HCT116 (cell line): ENCODE results near the gene RTP4. TPM values are rescaled to one million over a fixed set of nuclear protein-coding genes. Genes with fewer than 3 reads are reported as not detected.

Experiments
- ATAC-seq: fragments of 200-7000 bp; cut with Tn5 transposase; 2 replicates; pipeline ENCODE4 v1.9.1; 2020; ENCODE audit warnings: mild to moderate bottlenecking, moderate library complexity
- BruUV-seq: library from RNA; stranded (reverse); fragments of 400-500 nt; replicated peaks from 2 replicates; lab custom pipeline; 2021; lab: Mats Ljungman, UMichigan
- CTCF ChIA-PET: fragments of 300-600 bp; sonication (Branson Sonifier 250); formaldehyde crosslinking; loops from one replicate; lab custom pipeline; 2021; ENCODE audit warnings: antibody characterized with exemption; lab: Charles Lee
- POLR2A ChIA-PET: fragments of 300-600, 350-600 bp; sonication (Branson Sonifier 250); formaldehyde crosslinking; loops from one replicate; lab custom pipeline; 2021; ENCODE audit warnings: antibody characterized with exemption; lab: Charles Lee
- RAD21 ChIA-PET, 2 experiments: fragments of 300-600 bp; sonication (Branson Sonifier 250); formaldehyde crosslinking; loops; one replicate each; lab custom pipeline; 2023; ENCODE audit warnings: low total read pairs in 2 of 2; ENCODE audit not compliant: uncharacterized antibody in 2 of 2, unreplicated experiment in 2 of 2, low non-redundant PET in 1 of 2; lab: Charles Lee
- DNase-seq: peaks from one replicate; pipeline ENCODE4 v3.0.0-alpha.2; 2010; ENCODE audit warnings: low read depth, low spot score
- H2AFZ ChIP-seq: fragments of 200-600 bp; shearing (Covaris generic), sonication (generic); 2 replicates; pipeline ENCODE4 v1.6.1; 2017; ENCODE audit warnings: low read depth, mixed run types, mixed read lengths, antibody characterized with exemption, low read length; ENCODE audit not compliant: poor library complexity, severe bottlenecking
- H3K27ac ChIP-seq: 2 replicates; pipeline ENCODE4 v1.5.1; 2012; ENCODE audit warnings: low read depth, low read length
- H3K27me3 ChIP-seq: fragments of 200-600 bp; sonication (generic); 2 replicates; pipeline ENCODE4 v1.6.1; 2016; ENCODE audit warnings: mixed run types, low read length, mixed read lengths; ENCODE audit not compliant: insufficient read depth
- H3K36me3 ChIP-seq, 2 experiments: fragments of 200-500 bp in 1 of 2; fragments of 200-600 bp in 1 of 2; sonication (Bioruptor generic) in 1 of 2; sonication (generic) in 1 of 2; 2 replicates each; pipeline versions ENCODE4 v1.5.1 to v1.6.1; 2014 to 2016; ENCODE audit warnings: low read length in 2 of 2, inconsistent platforms in 1 of 2, mixed read lengths in 1 of 2, mixed run types in 1 of 2; ENCODE audit not compliant: insufficient read depth in 2 of 2, control insufficient read depth in 1 of 2
- H3K4me1 ChIP-seq, 2 experiments: fragments of 200-600 bp in 1 of 2; sonication (generic) in 1 of 2; 2 replicates each; pipeline versions ENCODE4 v1.5.1 to v1.6.1; 2012 to 2017; ENCODE audit warnings: low read length in 2 of 2, inconsistent platforms in 1 of 2, mild to moderate bottlenecking in 1 of 2, mixed read lengths in 1 of 2, mixed run types in 1 of 2, moderate library complexity in 1 of 2; ENCODE audit not compliant: insufficient read depth in 2 of 2, control insufficient read depth in 1 of 2
- H3K4me2 ChIP-seq: fragments of 200-600 bp; sonication (generic); 2 replicates; pipeline ENCODE4 v1.6.1; 2017; ENCODE audit warnings: mixed run types, low read length, mixed read lengths
- H3K4me3 ChIP-seq, 2 experiments: fragments of 200-600 bp in 1 of 2; sonication (generic) in 1 of 2; replicated peaks in 1 of 2; 2 replicates each; pipeline ENCODE4 v1.5.1; 2011 to 2016; ENCODE audit warnings: low read length in 2 of 2, control low read depth in 1 of 2, low read depth in 1 of 2, mild to moderate bottlenecking in 1 of 2, mixed read lengths in 1 of 2, mixed run types in 1 of 2
- H3K79me2 ChIP-seq: fragments of 200-600 bp; sonication (generic); 2 replicates; pipeline ENCODE4 v1.6.1; 2017; ENCODE audit warnings: mild to moderate bottlenecking, mixed run types, low read length, moderate library complexity, mixed read lengths; ENCODE audit not compliant: insufficient read depth
- H3K9ac ChIP-seq: fragments of 200-600 bp; sonication (generic); 2 replicates; pipeline ENCODE4 v1.6.1; 2016; ENCODE audit warnings: low read length, mixed read lengths
- H3K9me2 ChIP-seq: fragments of 200-600 bp; sonication (generic), shearing (Covaris generic); 2 replicates; pipeline ENCODE4 v1.6.1; 2017; ENCODE audit warnings: mixed run types, mild to moderate bottlenecking, moderate library complexity; ENCODE audit not compliant: insufficient read depth
- H3K9me3 ChIP-seq, 2 experiments: fragments of 200-500 bp in 1 of 2; fragments of 200-600 bp in 1 of 2; sonication (Bioruptor generic) in 1 of 2; sonication (generic) in 1 of 2; 2 replicates each; pipeline ENCODE4 v1.6.1; 2014 to 2017; ENCODE audit warnings: low read length in 2 of 2, mixed read lengths in 2 of 2, inconsistent platforms in 1 of 2, low read depth in 1 of 2, mild to moderate bottlenecking in 1 of 2, mixed run types in 1 of 2, moderate library complexity in 1 of 2; ENCODE audit not compliant: control insufficient read depth in 1 of 2, insufficient read depth in 1 of 2
- H4K20me1 ChIP-seq: fragments of 200-600 bp; sonication (generic), shearing (Covaris generic); 2 replicates; pipeline ENCODE4 v1.6.1; 2017; ENCODE audit warnings: mixed run types, mild to moderate bottlenecking, moderate library complexity; ENCODE audit not compliant: insufficient read depth
- JUND ChIP-seq: IDR thresholded peaks from 2 replicates; pipeline ENCODE4 v1.6.1; 2012
- RAD21 ChIP-seq: IDR thresholded peaks from 2 replicates; pipeline ENCODE4 v1.6.1; 2012; ENCODE audit warnings: low read depth, mild to moderate bottlenecking
- SIN3A ChIP-seq: IDR thresholded peaks from 2 replicates; pipeline ENCODE4 v1.6.1; 2012; ENCODE audit warnings: low read depth
- intact Hi-C: fragments of 100-400 bp; cut with micrococcal nuclease; formaldehyde crosslinking; loops from 2 replicates; pipeline ENCODE4 v1.10.0; 2022
- total RNA-seq: library from RNA; stranded (reverse); gene quantifications from one replicate; pipeline ENCODE4 v1.2.1, GENCODE V29; 2021; ENCODE audit not compliant: unreplicated experiment
- TF ChIP-seq, protein P1 (sequence below), 3 experiments: fragments of 200-600 bp in 1 of 3; sonication (generic) in 1 of 3; IDR thresholded peaks in 2 of 3; conservative IDR thresholded peaks in 1 of 3; 2 replicates each; pipeline ENCODE4 v1.5.1; 2012 to 2017; ENCODE audit warnings: low read depth in 2 of 3, low read length in 2 of 3, antibody characterized with exemption in 1 of 3, borderline replicate concordance in 1 of 3, control low read depth in 1 of 3, mild to moderate bottlenecking in 1 of 3, mixed read lengths in 1 of 3, mixed run types in 1 of 3, moderate library complexity in 1 of 3; ENCODE audit not compliant: insufficient read depth in 1 of 3

Gene RTP4
- total RNA-seq, 1 experiment from 2014 or later, result not detected

DNA sequence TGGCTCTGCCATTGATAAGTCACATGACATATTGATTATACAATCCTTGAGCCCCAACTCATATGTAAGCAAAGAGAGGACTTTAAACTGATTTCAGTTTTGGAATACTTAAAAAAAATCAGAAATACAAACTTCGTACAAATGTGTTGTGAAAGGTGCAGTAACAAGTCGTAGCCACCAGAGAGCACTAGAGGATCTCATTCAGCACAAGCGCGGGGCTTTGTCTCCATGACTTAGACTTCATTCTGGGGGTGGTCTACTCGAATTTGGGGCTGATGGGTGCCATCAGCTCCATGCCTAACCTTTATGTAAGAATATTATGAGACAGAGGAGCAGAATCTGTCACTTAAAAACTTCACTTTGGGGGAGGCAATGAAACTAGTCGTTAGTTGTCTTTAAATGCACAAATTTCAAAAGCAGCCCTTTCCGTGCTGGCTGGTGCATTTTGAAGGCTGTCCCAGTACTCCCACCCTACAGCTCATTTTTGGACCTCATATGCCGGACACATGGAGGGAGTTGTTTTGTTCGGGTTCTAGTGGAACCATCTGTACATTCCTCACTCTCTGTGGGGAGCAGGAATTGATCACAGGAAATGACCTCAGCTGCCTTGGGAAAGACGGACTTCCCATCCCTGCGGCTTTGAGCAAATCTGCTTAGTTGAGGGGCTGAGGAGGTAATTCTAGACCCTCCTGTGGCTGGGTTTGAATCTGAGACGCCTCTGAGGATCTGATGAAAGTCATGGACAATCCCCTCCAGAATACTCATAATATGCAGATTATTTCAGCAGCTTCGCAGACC lies 49.2 kb upstream of the RTP4 start:
- Histone ChIP-seq H3K9me2 (no peaks in the 10 kb centered on the region), H3K27ac (no peak overlapping the region), H3K4me3 (peak overlapping the region; percentile 32 to 36), H3K36me3 (no peaks in the 10 kb centered on the region), H2AFZ (peak overlapping the region; percentile 83), H3K79me2 (no peaks in the 10 kb centered on the region), H3K9me3 (no peaks in the 10 kb centered on the region), H3K4me1 (peaks cover 0 to 11% of the 10 kb centered on the region in 2 experiments; a peak in 1 of 4 replicates), H3K4me2 (peak overlapping the region; percentile 75), H3K27me3 (peaks cover 34% of the 10 kb centered on the region; the same call in 1 of the 2 replicates), H3K9ac (no peak overlapping the region), H4K20me1 (no peaks in the 10 kb centered on the region)
- RAD21 ChIA-PET, result interaction anchor here (1.0 to 3.8 kb wide), 8 partner anchors 99 to 390 kb away, joined by 3 to 64 read pairs (median 7); no protein-coding TSS in a partner anchor
- BruUV-seq, result no TSS peak
- ATAC-seq, result peak; percentile 69
- TF ChIP-seq SIN3A (no peak), JUND (no peak), RAD21 (peak; percentile 95)
- TF ChIP-seq, protein P1, sequence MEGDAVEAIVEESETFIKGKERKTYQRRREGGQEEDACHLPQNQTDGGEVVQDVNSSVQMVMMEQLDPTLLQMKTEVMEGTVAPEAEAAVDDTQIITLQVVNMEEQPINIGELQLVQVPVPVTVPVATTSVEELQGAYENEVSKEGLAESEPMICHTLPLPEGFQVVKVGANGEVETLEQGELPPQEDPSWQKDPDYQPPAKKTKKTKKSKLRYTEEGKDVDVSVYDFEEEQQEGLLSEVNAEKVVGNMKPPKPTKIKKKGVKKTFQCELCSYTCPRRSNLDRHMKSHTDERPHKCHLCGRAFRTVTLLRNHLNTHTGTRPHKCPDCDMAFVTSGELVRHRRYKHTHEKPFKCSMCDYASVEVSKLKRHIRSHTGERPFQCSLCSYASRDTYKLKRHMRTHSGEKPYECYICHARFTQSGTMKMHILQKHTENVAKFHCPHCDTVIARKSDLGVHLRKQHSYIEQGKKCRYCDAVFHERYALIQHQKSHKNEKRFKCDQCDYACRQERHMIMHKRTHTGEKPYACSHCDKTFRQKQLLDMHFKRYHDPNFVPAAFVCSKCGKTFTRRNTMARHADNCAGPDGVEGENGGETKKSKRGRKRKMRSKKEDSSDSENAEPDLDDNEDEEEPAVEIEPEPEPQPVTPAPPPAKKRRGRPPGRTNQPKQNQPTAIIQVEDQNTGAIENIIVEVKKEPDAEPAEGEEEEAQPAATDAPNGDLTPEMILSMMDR (IDR thresholded peaks at IDR 0.05 in 2 of 3, conservative IDR thresholded peaks at IDR 0.05 in 1 of 3; ENCODE audit: borderline replicate concordance in 1 of 3, insufficient read depth in 1 of 3, low read depth in 2 of 3, low read length in 2 of 3), result peak; percentile 75 to 89 (median 88)
- CTCF ChIA-PET, result interaction anchor here (0.7 to 7.9 kb wide), 27 partner anchors 8 to 470 kb away, joined by 3 to 472 read pairs (median 6); partner anchors contain the start of gene SST
- peak; percentile 42 for DNase-seq
- POLR2A ChIA-PET, result interaction anchor here (2.0 kb wide), 1 partner anchor 360 kb away, joined by 14 read pairs; no protein-coding TSS in a partner anchor
- intact Hi-C loops, result loop anchor here (1.0 to 10.0 kb wide), 6 partner anchors 99 to 472 kb away; no protein-coding TSS in a partner anchor
